ENCODE data around the gene CDH2. TPM values are rescaled to one million over a fixed set of nuclear protein-coding genes. Genes with fewer than 3 reads are reported as not detected.

Gene CDH2
- polyA plus RNA-seq, 1 donor from 2014 or later, result 199 TPM

GRCh38 chr18:28041366-28041765 lies 135.6 kb downstream of the CDH2 start:
- Histone ChIP-seq H3K27ac (ENCODE audit: low read length) (no peak overlapping the region), H3K4me3 (ENCODE audit: low read length) (peak overlapping the region; percentile 30), H3K36me3 (ENCODE audit: insufficient read depth, low read length) (no peaks in the 10 kb centered on the region), H3K9me3 (ENCODE audit: low read length) (no peaks in the 10 kb centered on the region), H3K4me2 (ENCODE audit: low read length) (no peak overlapping the region), H3K27me3 (ENCODE audit: insufficient read depth, low read depth, low read length) (no peaks in the 10 kb centered on the region), H2AFZ (ENCODE audit: low read depth, low read length) (no peak overlapping the region), H3K9me2 (ENCODE audit: insufficient read depth, low read length) (no peaks in the 10 kb centered on the region), H3K79me2 (replicated peaks; ENCODE audit: insufficient read depth, low read length) (peaks cover 93% of the 10 kb centered on the region), H3F3A (ENCODE audit: insufficient read depth, low read length, poor library complexity, severe bottlenecking) (peaks cover 3% of the 10 kb centered on the region), H3K9ac (ENCODE audit: low read length) (no peak overlapping the region), H4K20me1 (ENCODE audit: insufficient read depth) (peaks cover 7% of the 10 kb centered on the region)
- TF ChIP-seq POLR2AphosphoS5 (IDR thresholded peaks at IDR 0.05) (peak; percentile 59), MXI1 (conservative IDR thresholded peaks at IDR 0.05; ENCODE audit: poor library complexity, severe bottlenecking) (no peak)

DNA sequence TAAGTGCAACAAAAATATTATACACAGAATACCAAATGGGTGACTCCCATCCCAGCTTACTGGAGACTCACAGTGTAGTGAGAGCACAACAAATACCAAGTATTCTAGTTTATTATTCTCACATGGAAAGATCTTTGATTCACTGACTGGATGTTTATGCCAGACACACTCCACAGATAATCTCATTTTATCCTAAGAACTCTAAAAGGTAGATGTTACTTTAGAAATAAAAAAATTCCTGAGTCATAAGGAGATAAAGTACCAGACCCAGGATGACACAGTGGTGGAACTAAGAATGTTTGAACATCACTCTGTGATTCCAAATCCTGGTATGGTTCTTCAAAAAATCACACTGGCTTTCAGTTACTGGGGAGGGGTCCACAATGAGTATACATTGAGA lies 136.2 kb downstream of the CDH2 start:
- Histone ChIP-seq H3K79me2 (replicated peaks; ENCODE audit: insufficient read depth, low read length) (peaks cover 91% of the 10 kb centered on the region), H4K20me1 (ENCODE audit: insufficient read depth) (peaks cover 7% of the 10 kb centered on the region), H3K9ac (ENCODE audit: low read length) (no peak overlapping the region), H3F3A (ENCODE audit: insufficient read depth, low read length, poor library complexity, severe bottlenecking) (peaks cover 3% of the 10 kb centered on the region), H2AFZ (ENCODE audit: low read depth, low read length) (no peak overlapping the region), H3K4me3 (ENCODE audit: low read length) (peak overlapping the region; percentile 30), H3K36me3 (ENCODE audit: insufficient read depth, low read length) (no peaks in the 10 kb centered on the region), H3K9me3 (ENCODE audit: low read length) (no peaks in the 10 kb centered on the region), H3K4me2 (ENCODE audit: low read length) (no peak overlapping the region), H3K27me3 (ENCODE audit: insufficient read depth, low read depth, low read length) (no peaks in the 10 kb centered on the region), H3K27ac (ENCODE audit: low read length) (no peak overlapping the region), H3K9me2 (ENCODE audit: insufficient read depth, low read length) (no peaks in the 10 kb centered on the region)
- TF ChIP-seq TAF1 (IDR thresholded peaks at IDR 0.05; ENCODE audit: low read depth), result no peak
- TF ChIP-seq, protein P1, sequence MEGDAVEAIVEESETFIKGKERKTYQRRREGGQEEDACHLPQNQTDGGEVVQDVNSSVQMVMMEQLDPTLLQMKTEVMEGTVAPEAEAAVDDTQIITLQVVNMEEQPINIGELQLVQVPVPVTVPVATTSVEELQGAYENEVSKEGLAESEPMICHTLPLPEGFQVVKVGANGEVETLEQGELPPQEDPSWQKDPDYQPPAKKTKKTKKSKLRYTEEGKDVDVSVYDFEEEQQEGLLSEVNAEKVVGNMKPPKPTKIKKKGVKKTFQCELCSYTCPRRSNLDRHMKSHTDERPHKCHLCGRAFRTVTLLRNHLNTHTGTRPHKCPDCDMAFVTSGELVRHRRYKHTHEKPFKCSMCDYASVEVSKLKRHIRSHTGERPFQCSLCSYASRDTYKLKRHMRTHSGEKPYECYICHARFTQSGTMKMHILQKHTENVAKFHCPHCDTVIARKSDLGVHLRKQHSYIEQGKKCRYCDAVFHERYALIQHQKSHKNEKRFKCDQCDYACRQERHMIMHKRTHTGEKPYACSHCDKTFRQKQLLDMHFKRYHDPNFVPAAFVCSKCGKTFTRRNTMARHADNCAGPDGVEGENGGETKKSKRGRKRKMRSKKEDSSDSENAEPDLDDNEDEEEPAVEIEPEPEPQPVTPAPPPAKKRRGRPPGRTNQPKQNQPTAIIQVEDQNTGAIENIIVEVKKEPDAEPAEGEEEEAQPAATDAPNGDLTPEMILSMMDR (IDR thresholded peaks at IDR 0.05; ENCODE audit: poor library complexity, severe bottlenecking), result no peak
- no peak for TF ChIP-seq REST (IDR thresholded peaks at IDR 0.05; ENCODE audit: borderline replicate concordance)

- H3K9ac ChIP-seq (ENCODE audit: low read length), result no peak overlapping the region
- H2AFZ ChIP-seq (ENCODE audit: low read depth, low read length), result no peak overlapping the region
- H3K27ac ChIP-seq (ENCODE audit: low read length), result no peak overlapping the region
- H3K4me3 ChIP-seq (ENCODE audit: low read length), result no peak overlapping the region
- no peak for TF ChIP-seq POLR2AphosphoS5 (IDR thresholded peaks at IDR 0.05)
- H3K36me3 ChIP-seq (ENCODE audit: insufficient read depth, low read length), result no peaks in the 10 kb centered on the region
- no peaks in the 10 kb centered on the region for H3K27me3 ChIP-seq (ENCODE audit: insufficient read depth, low read depth, low read length)
- no peak overlapping the region for H3K4me2 ChIP-seq (ENCODE audit: low read length)
- peaks cover 91% of the 10 kb centered on the region for H3K79me2 ChIP-seq (replicated peaks; ENCODE audit: insufficient read depth, low read length)
- H3F3A ChIP-seq (ENCODE audit: insufficient read depth, low read length, poor library complexity, severe bottlenecking), result peaks cover 3% of the 10 kb centered on the region
- peaks cover 7% of the 10 kb centered on the region for H4K20me1 ChIP-seq (ENCODE audit: insufficient read depth)
- H3K9me2 ChIP-seq (ENCODE audit: insufficient read depth, low read length), result no peaks in the 10 kb centered on the region
- H3K9me3 ChIP-seq (ENCODE audit: low read length), result no peaks in the 10 kb centered on the region
These were observed 136.7 kb downstream of the CDH2 start for GRCh38 chr18:28040211-28040610.
